Hindlimb muscle (tissue), 1 donor: ENCODE measurements around the gene PPP1R18. TPM values are rescaled to one million over a fixed set of nuclear protein-coding genes. Genes with fewer than 3 reads are reported as not detected.

ENCODE experiments used
- DNase-seq: peaks from one replicate; pipeline ENCODE4 v3.0.0-alpha.2; 2013
- polyA plus RNA-seq: library from polyadenylated mRNA; unstranded; fragments of 120-200 nt; gene quantifications from one replicate; pipeline ENCODE4 v1.2.1, GENCODE V29; 2013; ENCODE audit not compliant: insufficient read length

PPP1R18 gene
- polyA plus RNA-seq, 1 donor, result 41.8 TPM

GRCh38 chr6:30689022-30689865 is 2.8 kb upstream of the PPP1R18 start:
- no peak for DNase-seq

GRCh38 chr6:30688569-30688968 is 2.1 kb upstream of the PPP1R18 start:
- no peak for DNase-seq

GRCh38 chr6:30687659-30688431 is 1.4 kb upstream of the PPP1R18 start:
- DNase-seq, result no peak

GRCh38 chr6:30686908-30687658 is 638 bp upstream of the PPP1R18 start:
- DNase-seq, result peak; percentile 95

- DNase-seq, result no peak
Measured at GRCh38 chr6:30685157-30686008, 1.1 kb downstream of the PPP1R18 start.

GRCh38 chr6:30684386-30685156 is 1.9 kb downstream of the PPP1R18 start:
- DNase-seq, result no peak

- DNase-seq, result no peak
Measured at GRCh38 chr6:30683980-30684338, 2.5 kb downstream of the PPP1R18 start.

- DNase-seq, result no peak
Measured at GRCh38 chr6:30683183-30683979, 3.1 kb downstream of the PPP1R18 start.

GRCh38 chr6:30682143-30683117 is 4.0 kb downstream of the PPP1R18 start:
- peak; percentile 63 for DNase-seq

GRCh38 chr6:30681766-30682142 is 4.7 kb downstream of the PPP1R18 start:
- no peak for DNase-seq

GRCh38 chr6:30679765-30680535 is 6.5 kb downstream of the PPP1R18 start:
- no peak for DNase-seq

- peak; percentile 86 for DNase-seq
Measured at GRCh38 chr6:30678964-30679726, 7.3 kb downstream of the PPP1R18 start.

- DNase-seq, result no peak
Measured at GRCh38 chr6:30676660-30677285, 9.7 kb downstream of the PPP1R18 start.

- DNase-seq, result peak; percentile 97
Measured at GRCh38 chr6:30672445-30673253, 13.8 kb downstream of the PPP1R18 start, which contains the start of gene DHX16. DHX16 (minus strand) TSS chr6:30673006; CDS start chr6:30672841, 165 bp downstream.

- DNase-seq, result no peak
Measured at GRCh38 chr6:30670760-30671527, 15.5 kb downstream of the PPP1R18 start.
